Ramos (cell line): Measurements from ENCODE around the gene SDK1.

ENCODE experiments used
- in situ Hi-C: fragments of 300-500 bp; cut with MboI; formaldehyde crosslinking; loops from one replicate; pipeline ENCODE4 v1.14.3; 2022; ENCODE audit warnings: low sequenced_read_pairs; ENCODE audit not compliant: unreplicated experiment

Gene SDK1

DNA sequence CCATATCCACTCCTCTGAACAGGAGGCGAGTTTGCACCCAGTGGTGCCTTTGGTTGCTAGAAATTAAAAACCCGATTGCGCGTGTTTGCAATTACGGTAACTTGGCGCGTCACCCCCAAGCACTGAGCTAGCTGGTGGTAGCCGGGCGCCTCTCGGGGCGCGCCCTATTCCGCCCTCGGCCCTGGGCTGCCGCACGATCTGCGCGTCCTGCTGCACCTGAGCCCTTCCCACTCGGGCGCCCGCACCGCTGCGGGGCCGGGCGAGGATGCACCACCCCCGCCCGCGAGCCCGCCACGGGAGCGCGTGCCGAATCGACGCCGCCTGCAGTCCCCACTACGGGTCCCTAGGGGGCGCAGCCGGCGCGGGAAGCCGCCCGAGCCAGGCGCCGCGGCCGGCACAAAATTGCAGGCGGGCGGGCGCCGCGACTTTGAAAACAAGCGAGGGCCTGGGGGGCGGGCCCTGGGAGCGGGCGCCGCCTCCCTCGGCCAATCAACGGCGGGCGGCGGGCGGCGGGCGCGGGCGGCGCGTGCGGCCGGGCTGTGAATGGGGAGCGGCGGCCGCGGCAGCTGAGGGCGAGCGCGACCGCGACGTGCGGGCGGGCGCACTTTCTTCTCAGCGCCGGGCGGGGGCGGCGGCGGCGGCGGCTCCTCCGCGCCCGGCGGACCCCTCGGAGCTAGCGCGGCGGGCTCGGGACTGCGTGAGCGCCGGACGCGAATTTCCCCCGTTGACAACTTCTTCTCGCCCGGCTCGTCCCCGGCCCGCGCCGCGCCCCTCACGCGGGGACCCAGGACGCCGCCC is at the start of gene SDK1:
Gene SDK1, plus strand, starts transcription at position 602 of the 798 bp plus-strand sequence. CDS start 335 bp downstream, outside the sequence.
- in situ Hi-C loops = no loop called here

DNA sequence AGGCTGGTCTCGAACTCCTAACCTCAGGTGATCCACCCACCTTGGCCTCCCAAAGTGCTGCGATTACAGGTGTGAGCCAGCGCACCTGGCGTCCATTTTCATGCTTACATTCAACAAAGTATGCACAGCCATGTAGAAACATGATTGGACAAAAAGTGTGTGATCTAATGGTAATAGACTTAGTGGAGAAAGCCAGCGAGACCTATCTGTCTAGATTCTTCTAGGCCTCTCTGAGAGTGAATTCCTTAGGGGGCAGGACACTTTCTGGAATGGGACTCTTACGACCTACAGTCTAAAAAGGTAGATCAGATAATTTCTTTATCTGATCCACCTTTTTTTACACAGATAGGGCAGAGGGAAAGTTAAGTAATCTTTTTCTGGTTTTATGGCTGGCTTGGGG is 46.3 kb upstream of the SDK1 start:
- in situ Hi-C loops = no loop called here

DNA sequence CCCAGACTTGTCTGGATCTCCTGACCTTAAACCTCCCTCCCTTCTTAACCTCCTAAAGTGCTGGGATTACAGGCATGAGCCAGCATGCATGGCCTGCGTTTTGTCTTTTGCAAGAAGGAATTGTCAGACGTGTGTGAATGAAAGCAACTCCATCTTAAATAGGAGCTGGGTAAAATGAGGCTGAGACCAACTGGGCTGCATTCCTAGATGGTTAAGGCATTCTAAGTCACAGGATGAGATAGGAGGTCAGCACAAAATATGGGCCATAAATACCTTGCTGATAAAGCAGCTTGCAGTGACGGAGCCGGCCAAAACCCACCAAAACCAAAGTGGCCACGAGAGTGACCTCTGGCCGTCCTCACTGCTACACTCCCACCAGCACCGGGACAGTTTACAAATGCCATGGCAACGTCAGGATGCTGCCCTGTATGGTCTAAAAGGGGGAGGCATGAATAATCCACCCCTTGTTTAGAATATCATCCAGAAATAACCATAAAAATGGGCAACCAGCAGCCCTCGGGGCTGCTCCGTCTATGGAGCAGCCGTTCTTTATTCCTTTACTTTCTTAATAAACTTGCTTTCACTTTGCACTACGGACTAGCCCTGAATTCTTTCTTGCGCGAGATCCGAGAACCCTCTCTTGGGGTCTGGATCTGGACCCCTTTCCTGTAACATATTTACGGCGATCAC is 41.2 kb upstream of the SDK1 start:
- in situ Hi-C loops = no loop called here

DNA sequence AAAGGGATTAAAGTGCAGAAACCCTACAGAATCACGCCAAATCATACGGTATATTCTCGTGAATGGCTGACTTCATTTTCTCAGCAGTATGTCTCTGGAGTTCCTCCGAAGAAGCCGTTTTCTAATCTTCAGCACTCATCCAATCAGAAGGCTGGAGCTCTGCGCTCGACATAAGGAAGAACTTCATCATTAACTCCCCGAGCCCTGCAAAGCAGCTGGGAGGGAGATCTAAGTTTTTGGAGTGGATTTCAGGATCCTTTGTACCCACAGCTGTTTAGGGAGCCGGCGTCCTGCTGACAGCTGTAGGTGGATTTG is 40.7 kb upstream of the SDK1 start:
- in situ Hi-C loops = no loop called here

DNA sequence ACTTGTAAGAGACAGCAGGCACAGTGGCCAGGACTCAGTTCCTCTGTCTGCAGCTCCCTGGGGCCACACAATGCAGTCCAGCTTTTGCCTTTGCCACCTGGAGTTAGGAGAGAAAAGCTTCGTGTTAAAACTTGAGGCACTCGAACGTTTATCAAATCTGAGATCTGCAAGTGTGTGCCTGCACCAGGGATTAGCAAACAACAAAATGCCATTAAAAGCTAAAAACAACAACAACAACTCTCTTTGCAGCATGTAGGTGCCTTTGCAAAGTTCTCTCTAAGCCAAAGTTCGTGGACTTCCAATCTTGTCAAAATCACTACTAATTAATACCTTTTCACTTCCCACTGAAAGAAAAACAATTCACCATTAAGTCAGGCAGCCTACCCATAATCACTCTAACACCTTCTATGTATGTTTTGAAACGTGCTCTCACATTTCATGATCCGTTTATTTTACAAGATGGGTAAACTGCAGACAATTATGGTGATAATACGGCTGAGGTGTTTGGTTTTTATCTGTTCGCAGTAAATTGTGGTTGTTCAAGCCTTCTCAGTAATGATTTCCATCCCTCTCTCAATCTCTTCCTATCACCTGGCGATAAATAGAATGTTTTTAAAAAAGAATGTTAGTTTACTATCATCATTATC is 36.2 kb upstream of the SDK1 start:
- in situ Hi-C loops = no loop called here

DNA sequence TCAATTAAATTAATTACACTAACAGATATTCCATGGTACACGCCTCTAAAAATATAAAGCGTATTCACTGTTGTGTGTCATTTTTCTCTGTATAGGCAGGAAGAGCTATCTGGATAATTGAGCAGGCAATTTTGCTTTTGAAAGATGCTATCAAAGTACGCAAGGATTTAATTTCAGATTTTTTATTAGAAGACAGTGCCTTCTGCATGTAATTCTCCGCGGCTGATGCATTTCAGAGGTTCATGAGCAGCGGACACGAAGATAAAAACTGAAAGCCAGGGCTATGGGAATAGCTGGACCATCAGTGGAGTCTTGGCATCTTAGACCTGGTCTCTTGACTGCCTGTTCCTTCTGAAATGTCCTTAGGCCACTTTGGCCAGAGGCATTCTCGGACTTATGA is 35.7 kb upstream of the SDK1 start:
- in situ Hi-C loops = no loop called here

DNA sequence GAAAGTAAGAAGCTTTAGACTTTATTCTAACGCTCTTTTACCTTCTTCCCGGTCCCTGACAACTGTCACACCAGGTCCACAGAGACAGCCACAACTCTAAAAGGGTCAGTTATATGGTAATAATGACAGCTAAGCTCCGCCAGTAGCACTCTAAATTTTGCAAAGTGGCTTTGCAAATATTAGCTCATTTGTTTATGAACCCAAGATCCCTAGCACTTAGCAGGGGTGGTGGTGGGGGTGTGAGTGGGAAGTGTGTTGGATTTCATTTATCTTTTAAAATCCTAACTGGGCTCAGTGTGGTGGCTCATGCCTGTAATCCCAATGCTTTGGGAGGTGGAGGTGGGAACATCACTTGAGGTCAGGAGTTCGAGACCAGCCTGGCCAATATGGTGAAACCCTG is 34.8 kb upstream of the SDK1 start:
- in situ Hi-C loops = no loop called here

- in situ Hi-C loops = no loop called here
These were observed 32.9 kb upstream of the SDK1 start for GRCh38 chr7:3267966-3268690.

GRCh38 chr7:3270362-3270761 is 30.7 kb upstream of the SDK1 start:
- in situ Hi-C loops = no loop called here

DNA sequence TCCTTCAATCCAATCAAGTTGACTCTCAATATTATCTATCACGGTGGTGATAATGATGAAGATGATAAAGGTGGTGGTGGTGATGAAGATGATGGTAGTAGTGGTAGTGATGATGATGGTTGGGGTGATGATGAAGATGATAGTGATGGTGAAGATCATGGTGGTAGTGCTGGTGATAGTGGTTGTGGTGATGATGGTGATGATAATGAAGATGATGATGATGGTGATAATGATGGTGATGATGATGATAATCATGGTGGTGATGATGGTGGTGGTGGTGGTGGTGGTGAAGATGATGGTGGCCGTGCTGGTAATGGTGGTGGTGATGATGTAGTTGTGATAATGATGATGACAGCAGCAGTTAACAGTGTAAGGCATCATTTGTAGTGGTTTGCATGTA is 29.8 kb upstream of the SDK1 start:
- in situ Hi-C loops = no loop called here

DNA sequence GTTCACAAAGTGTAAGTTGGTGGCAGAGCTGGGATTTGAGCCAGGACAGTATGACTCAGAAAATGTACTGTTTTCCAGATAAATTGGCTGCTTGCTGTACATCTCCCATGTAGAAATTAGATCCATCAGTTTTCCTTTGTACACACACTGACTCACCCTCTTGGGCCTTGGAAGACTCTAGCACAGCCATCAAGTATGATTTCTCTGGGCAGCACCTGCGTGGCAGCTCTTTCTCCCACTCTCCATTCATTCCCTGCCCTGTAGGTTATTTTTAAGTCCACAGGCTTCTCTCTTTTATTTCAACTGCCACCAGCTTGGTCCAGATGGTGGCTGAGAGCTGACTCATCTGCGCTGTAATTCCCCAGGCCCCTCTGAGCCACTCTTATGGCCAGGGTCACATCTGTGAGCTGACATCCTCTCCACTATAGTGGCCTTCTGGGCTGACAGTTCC is 28.3 kb upstream of the SDK1 start:
- in situ Hi-C loops = no loop called here

DNA sequence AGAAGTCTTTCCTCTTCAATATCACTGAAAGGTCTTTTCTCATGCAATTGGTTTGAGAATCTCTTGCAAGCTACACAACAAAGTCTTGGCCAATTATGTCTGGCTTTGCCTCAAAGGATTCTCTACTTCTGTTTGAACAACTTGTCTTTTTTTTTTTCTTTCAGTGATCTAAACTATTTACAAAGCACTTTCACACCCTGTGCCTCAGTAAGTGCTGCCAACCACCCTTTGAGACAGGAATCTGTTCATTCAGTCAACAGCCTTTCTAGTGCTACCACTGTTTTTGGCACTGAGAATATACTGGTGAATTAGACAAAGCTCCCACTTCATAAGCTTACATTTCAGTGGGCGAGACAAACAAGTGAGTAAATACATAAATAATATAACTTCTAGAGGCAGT is 26.9 kb upstream of the SDK1 start:
- in situ Hi-C loops = no loop called here

DNA sequence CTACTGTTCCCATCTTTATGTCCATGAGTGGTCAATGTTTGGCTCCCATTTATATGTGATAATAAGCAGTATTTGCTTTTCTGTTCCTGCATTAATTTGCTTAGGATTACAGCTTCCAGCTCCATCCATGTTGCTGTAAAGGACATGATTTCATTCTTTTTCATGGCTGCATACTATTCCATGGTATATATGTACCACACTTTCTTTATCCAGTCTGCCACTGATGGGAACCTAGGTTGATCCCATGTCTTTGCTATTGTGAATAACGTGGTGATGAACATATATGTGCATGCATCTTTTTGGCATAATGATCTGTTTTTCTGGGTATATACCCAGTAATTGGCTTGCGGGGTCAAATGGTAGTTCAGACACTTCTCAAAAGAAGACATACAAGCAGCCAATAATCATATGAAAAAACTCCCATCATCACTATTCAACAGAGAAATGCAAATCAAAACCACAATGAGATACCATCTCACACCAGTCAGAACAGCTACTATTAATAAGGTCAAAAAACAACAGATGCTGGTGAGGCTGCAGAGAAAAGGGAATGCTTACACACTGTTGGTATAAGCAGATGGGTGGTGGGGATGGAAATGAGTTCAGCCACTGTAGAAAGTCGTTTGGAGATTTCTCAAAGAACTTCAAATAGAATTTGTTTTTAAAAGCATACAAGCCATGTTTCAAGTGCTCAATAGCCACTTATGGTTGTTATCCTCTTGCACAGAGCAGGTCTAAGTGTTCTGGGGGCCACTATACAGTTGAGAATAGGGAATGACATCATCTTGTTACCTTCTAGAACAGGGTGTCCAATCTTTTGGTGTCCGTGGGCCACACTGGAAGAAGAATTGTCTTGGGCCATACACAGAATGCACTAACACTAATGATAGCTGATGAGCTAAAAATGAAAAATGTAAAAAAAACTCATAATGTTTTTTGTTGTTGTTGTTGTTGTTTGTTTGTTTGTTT is 23.2 kb upstream of the SDK1 start:
- in situ Hi-C loops = no loop called here

GRCh38 chr7:3279147-3279818 is 21.8 kb upstream of the SDK1 start:
- in situ Hi-C loops = no loop called here

- in situ Hi-C loops = no loop called here
These were observed 20.6 kb upstream of the SDK1 start for GRCh38 chr7:3280445-3280844.

DNA sequence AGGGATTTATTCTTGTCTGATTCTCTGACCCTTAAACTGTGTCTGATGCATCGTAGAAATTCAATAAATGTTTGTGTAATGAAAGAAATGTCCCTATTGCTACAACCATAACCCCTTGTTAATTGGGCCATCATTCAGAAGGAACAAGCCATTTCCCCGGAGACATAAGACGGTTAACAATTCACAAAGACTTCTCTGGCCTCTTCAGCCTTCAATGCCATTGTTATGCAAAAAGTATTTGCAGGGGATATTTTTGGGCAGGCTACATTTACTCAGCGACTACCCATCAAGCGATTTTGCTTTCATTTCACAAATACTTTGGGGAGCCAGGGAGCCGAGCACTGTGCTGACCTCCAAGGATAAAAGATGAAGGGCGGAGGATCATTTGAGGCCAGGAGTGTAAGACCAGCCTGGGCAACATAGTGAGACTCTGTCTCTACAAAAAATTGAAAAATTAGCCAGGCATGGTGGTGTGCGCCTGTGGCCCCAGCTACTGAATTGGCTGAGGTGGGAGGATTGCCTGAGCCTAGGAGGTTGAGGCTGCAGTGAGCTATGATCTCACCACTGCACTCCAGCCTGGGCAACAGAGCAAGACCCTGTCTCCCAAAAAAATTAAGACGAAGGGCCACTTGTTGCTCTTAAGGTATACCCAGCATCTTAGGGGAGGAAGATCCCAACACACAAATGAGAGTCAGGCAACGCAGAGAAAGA is 20.0 kb upstream of the SDK1 start:
- in situ Hi-C loops = no loop called here

- in situ Hi-C loops = no loop called here
These were observed 18.6 kb upstream of the SDK1 start for GRCh38 chr7:3282457-3282856.

GRCh38 chr7:3283130-3283704 is 17.8 kb upstream of the SDK1 start:
- in situ Hi-C loops = no loop called here
